Smooth muscle cell (in vitro differentiated cells): Measurements from ENCODE around the gene GINS1. TPM values are rescaled to one million over a fixed set of nuclear protein-coding genes. Genes with fewer than 3 reads are reported as not detected.

Experiments
- DNase-seq: peaks from one replicate; lab custom pipeline; 2025; ENCODE audit not compliant: unreplicated experiment; lab: John Stamatoyannopoulos, UW
- H2AFZ ChIP-seq: fragments of 200-600 bp; sonication (generic); 2 replicates; pipeline ENCODE4 v1.6.0; 2016; ENCODE audit warnings: antibody characterized with exemption, low read depth, mild to moderate bottlenecking
- H3F3A ChIP-seq: fragments of 200-600 bp; sonication (generic); 2 replicates; pipeline ENCODE4 v1.6.0; 2017; ENCODE audit warnings: antibody characterized with exemption, low read depth
- H3K27ac ChIP-seq: fragments of 200-600 bp; sonication (generic); 2 replicates; pipeline ENCODE4 v1.5.1; 2016; ENCODE audit warnings: low read depth, mild to moderate bottlenecking
- H3K27me3 ChIP-seq: fragments of 200-600 bp; sonication (generic); 2 replicates; pipeline ENCODE4 v1.6.1; 2016; ENCODE audit warnings: low read depth, mild to moderate bottlenecking
- H3K36me3 ChIP-seq: fragments of 200-600 bp; sonication (generic); 2 replicates; pipeline ENCODE4 v1.5.1; 2016; ENCODE audit warnings: low read depth
- H3K4me1 ChIP-seq: fragments of 200-600 bp; sonication (generic); 2 replicates; pipeline ENCODE4 v1.5.1; 2016; ENCODE audit warnings: low read depth
- H3K4me2 ChIP-seq: fragments of 200-600 bp; sonication (generic); 2 replicates; pipeline ENCODE4 v1.6.0; 2016; ENCODE audit warnings: mild to moderate bottlenecking
- H3K4me3 ChIP-seq: fragments of 200-600 bp; sonication (generic); 2 replicates; pipeline ENCODE4 v1.5.1; 2016; ENCODE audit warnings: mild to moderate bottlenecking
- H3K79me2 ChIP-seq: fragments of 200-600 bp; sonication (generic); 2 replicates; pipeline ENCODE4 v1.6.0; 2016; ENCODE audit warnings: low read depth, mild to moderate bottlenecking
- H3K9ac ChIP-seq: fragments of 200-600 bp; sonication (generic); 2 replicates; pipeline ENCODE4 v1.6.0; 2016; ENCODE audit warnings: low read depth
- H3K9me3 ChIP-seq: fragments of 200-600 bp; sonication (generic); replicated peaks from 2 replicates; pipeline ENCODE4 v1.5.1; 2016; ENCODE audit warnings: low read depth
- H4K20me1 ChIP-seq: fragments of 200-600 bp; sonication (generic); 2 replicates; pipeline ENCODE4 v1.6.0; 2016; ENCODE audit warnings: low read depth
- CTCF ChIP-seq: fragments of 200-600 bp; sonication (generic); IDR thresholded peaks from 2 replicates; pipeline ENCODE4 v1.5.1; 2017; ENCODE audit warnings: borderline replicate concordance, mild to moderate bottlenecking, antibody characterized with exemption; ENCODE audit not compliant: insufficient read depth, poor library complexity, severe bottlenecking
- WGBS: methylation state at CpG from one replicate; pipeline ENCODE4 v1.1.7; 2016; ENCODE audit warnings: low lambda C conversion rate; 5-methylcytosine and 5-hydroxymethylcytosine counted together
- polyA plus RNA-seq: library from polyadenylated mRNA; unstranded; fragments of >200 nt; fragmentation: Nextera tagmentation; extraction: Ambion mirVana; gene quantifications from 2 replicates; pipeline ENCODE4 v1.2.1, GENCODE V29; 2016
- total RNA-seq: library from RNA; depleted of rRNA; stranded (reverse); fragments of >200 nt; gene quantifications from 2 replicates; pipeline ENCODE4 v1.2.3, GENCODE V29; 2014

GINS1 gene
- total and polyA plus RNA-seq, 2 experiments from 2014 or later: 5.9 to 9.3 TPM

DNA sequence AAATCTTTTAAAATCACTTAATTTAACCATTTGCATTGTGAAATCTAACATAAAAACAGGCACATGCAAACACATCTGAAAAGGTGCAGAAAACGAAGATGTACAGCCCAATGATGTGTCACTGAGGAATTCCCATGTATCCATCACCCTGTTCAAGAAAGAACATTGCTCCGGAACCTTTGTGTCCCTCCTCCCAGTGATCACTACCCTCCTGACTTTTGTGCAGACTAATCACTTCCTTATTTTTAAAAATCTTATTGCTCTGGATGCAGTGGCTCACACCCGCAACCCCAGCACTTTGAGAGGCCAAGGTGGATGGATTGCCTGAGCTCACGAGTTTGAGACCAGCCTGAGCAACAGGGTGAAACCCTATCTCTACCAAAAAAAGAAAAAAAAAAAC lies 14.6 kb downstream of the GINS1 start:
- Histone ChIP-seq H3K79me2 (no peaks in the 10 kb centered on the region), H4K20me1 (no peaks in the 10 kb centered on the region), H3F3A (no peaks in the 10 kb centered on the region), H3K4me1 (no peaks in the 10 kb centered on the region), H3K4me2 (no peak overlapping the region), H3K36me3 (no peaks in the 10 kb centered on the region), H3K9me3 (no peaks in the 10 kb centered on the region), H3K27ac (no peak overlapping the region), H3K27me3 (no peaks in the 10 kb centered on the region), H2AFZ (no peak overlapping the region), H3K9ac (no peak overlapping the region), H3K4me3 (no peak overlapping the region)
- TF ChIP-seq CTCF: no peak
- no peak for DNase-seq
- 93% methylated on average over 4 of the region's 4 CpGs for WGBS

DNA sequence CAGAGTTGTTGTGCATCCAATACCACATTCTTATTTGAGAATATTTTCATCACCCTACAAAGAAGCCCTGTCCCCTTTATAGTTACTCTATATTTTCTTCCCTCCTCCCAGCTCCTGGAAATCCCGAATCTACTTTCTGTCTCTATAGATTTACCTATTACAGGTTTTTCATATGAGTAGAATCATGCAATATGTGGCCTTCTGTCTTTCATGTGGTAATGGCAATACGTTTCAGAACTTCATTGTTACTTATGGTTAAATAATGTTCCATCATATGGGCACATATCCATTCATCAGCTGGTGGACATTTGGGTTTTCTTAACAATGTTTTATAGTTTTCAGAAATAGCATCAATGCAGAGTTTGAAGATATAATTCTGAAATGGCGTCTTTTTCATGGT lies 17.1 kb downstream of the GINS1 start:
- no peaks in the 10 kb centered on the region for H3F3A ChIP-seq
- no peaks in the 10 kb centered on the region for H3K36me3 ChIP-seq
- no peak overlapping the region for H3K4me2 ChIP-seq
- no peak overlapping the region for H3K9ac ChIP-seq
- WGBS: 94% methylated on average over 3 of the region's 3 CpGs
- no peak for TF ChIP-seq CTCF
- no peak for DNase-seq
- no peaks in the 10 kb centered on the region for H4K20me1 ChIP-seq
- H3K79me2 ChIP-seq: no peaks in the 10 kb centered on the region
- H3K27me3 ChIP-seq: no peaks in the 10 kb centered on the region
- no peak overlapping the region for H2AFZ ChIP-seq
- no peak overlapping the region for H3K27ac ChIP-seq
- H3K4me1 ChIP-seq: no peaks in the 10 kb centered on the region
- H3K9me3 ChIP-seq: no peaks in the 10 kb centered on the region
- H3K4me3 ChIP-seq: no peak overlapping the region

GRCh38 chr20:25437153-25437581 lies 29.7 kb downstream of the GINS1 start:
- no peak overlapping the region for H2AFZ ChIP-seq
- no peaks in the 10 kb centered on the region for H3K27me3 ChIP-seq
- H3K4me1 ChIP-seq: peaks cover 10% of the 10 kb centered on the region
- no peaks in the 10 kb centered on the region for H3K36me3 ChIP-seq
- no peaks in the 10 kb centered on the region for H3K9me3 ChIP-seq
- H3K4me3 ChIP-seq: no peak overlapping the region
- H3K27ac ChIP-seq: peak overlapping the region; percentile 57
- 37% methylated on average over 4 of the region's 4 CpGs for WGBS
- no peak overlapping the region for H3K9ac ChIP-seq
- no peak for TF ChIP-seq CTCF
- no peak overlapping the region for H3K4me2 ChIP-seq
- no peaks in the 10 kb centered on the region for H3K79me2 ChIP-seq
- DNase-seq: no peak
- H3F3A ChIP-seq: no peaks in the 10 kb centered on the region
- H4K20me1 ChIP-seq: no peaks in the 10 kb centered on the region

DNA sequence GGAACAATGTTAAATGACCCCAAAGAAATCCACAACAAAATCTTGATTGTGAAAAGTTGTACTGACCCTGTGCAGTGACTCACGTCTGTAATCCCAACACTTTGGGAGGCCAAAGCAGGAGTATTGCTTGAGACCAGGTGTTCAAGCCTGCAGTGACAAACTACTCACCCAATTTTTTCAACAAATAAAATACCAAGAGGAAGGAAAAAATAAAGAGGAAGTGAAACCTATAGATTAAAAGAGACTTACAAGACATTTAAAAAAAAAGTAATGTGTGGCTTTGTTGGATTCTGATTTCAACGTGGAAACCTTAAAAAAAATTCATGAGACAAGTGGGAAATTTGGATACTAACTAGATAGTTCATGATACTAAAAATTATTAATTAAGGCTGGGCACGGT lies 31.9 kb downstream of the GINS1 start:
- Histone ChIP-seq H3K9me3 (no peaks in the 10 kb centered on the region), H3K4me2 (no peak overlapping the region), H3K36me3 (no peaks in the 10 kb centered on the region), H2AFZ (no peak overlapping the region), H3K4me3 (no peak overlapping the region), H4K20me1 (no peaks in the 10 kb centered on the region), H3K27ac (no peak overlapping the region), H3K79me2 (no peaks in the 10 kb centered on the region), H3K27me3 (no peaks in the 10 kb centered on the region), H3F3A (no peaks in the 10 kb centered on the region), H3K9ac (no peak overlapping the region), H3K4me1 (peaks cover 10% of the 10 kb centered on the region)
- DNase-seq: no peak
- WGBS: 97% methylated on average over 3 of the region's 3 CpGs
- TF ChIP-seq CTCF: no peak
